Parathyroid adenoma (tissue), 2 donors: Measurements from ENCODE around the gene KANSL1.

Experiments
- H2AFZ ChIP-seq: fragments of 300-600 bp; sonication (generic); one replicate; pipeline ENCODE4 v1.7.0; 2017; ENCODE audit warnings: antibody characterized with exemption, mild to moderate bottlenecking
- H3K27ac ChIP-seq: fragments of 300-600 bp; sonication (generic); one replicate; pipeline ENCODE4 v1.7.0; 2017
- H3K27me3 ChIP-seq: fragments of 300-600 bp; sonication (generic); one replicate; pipeline ENCODE4 v1.7.0; 2017; ENCODE audit warnings: low read length; ENCODE audit not compliant: control insufficient read depth, insufficient read depth
- H3K36me3 ChIP-seq: fragments of 300-600 bp; sonication (generic); one replicate; pipeline ENCODE4 v1.7.0; 2017; ENCODE audit warnings: low read length; ENCODE audit not compliant: control insufficient read depth, insufficient read depth
- H3K4me1 ChIP-seq: fragments of 300-600 bp; sonication (generic); one replicate; pipeline ENCODE4 v1.7.0; 2017; ENCODE audit warnings: control low read depth
- H3K4me2 ChIP-seq: fragments of 300-600 bp; sonication (generic); one replicate; pipeline ENCODE4 v1.7.0; 2017; ENCODE audit warnings: low read length
- H3K4me3 ChIP-seq: fragments of 300-600 bp; sonication (generic); one replicate; pipeline ENCODE4 v1.7.0; 2017; ENCODE audit warnings: low read depth, low read length
- H3K79me2 ChIP-seq: fragments of 300-600 bp; sonication (generic); one replicate; pipeline ENCODE4 v1.7.0; 2017; ENCODE audit warnings: control low read depth
- H3K9ac ChIP-seq: fragments of 300-600 bp; sonication (generic); one replicate; pipeline ENCODE4 v1.7.0; 2017; ENCODE audit warnings: mild to moderate bottlenecking
- H3K9me3 ChIP-seq: fragments of 300-600 bp; sonication (generic); one replicate; pipeline ENCODE4 v1.7.0; 2017; ENCODE audit warnings: low read length; ENCODE audit not compliant: control insufficient read depth
- CTCF ChIP-seq: fragments of 300-600 bp; sonication (generic); IDR thresholded peaks from one replicate; pipeline ENCODE4 v1.7.0; 2017; ENCODE audit warnings: antibody characterized with exemption, mild to moderate bottlenecking
- donor health status: primary hyperparathyroidism.

Gene KANSL1

DNA sequence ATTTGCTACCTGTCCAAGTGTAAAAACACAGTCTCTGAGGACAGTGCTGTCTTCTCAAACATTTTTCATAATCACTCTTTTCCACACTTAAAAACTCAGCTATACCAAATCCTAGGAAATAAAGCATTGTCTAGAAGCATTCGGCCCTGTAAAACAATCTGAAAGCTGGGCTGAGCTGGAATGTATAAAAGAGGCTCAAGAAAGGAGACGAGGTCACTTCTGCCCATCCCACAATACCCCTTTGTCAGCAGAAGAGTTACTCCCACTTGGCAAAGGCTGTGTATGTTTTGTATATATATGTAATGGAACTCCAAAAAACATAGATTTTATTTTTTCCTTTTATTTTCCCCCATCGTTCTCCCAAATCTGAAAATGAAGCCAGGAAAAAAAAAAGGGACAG, 150.3 kb downstream of the KANSL1 start:
- Histone ChIP-seq H3K4me2 (no peak overlapping the region), H3K79me2 (peaks cover 9% of the 10 kb centered on the region), H3K9ac (no peak overlapping the region), H3K27ac (no peak overlapping the region), H3K4me3 (no peak overlapping the region), H3K36me3 (no peaks in the 10 kb centered on the region), H2AFZ (no peak overlapping the region), H3K27me3 (no peaks in the 10 kb centered on the region), H3K4me1 (peaks cover 8% of the 10 kb centered on the region), H3K9me3 (no peaks in the 10 kb centered on the region)
- TF ChIP-seq CTCF: no peak

DNA sequence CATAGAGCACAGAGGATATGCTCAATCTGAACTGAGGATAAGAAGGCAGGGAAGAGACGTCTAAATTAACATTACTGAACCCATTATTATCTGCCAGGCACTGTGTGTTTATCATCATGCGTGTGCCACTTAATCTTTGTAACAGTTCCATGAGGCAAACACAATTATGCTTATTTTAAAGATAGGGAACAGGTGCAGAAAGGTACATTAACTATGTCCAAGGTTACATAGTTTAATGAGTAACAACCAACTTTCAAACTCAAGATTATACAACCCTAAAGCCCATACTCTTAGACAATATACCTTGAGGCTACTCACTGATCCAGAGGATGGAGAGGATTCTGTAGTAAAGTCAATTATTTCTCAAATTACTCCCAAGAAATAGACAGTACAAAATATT, 151.0 kb downstream of the KANSL1 start:
- Histone ChIP-seq H3K36me3 (no peaks in the 10 kb centered on the region), H3K4me1 (peaks cover 8% of the 10 kb centered on the region), H3K27ac (no peak overlapping the region)

GRCh38 chr17:46039592-46040186, 153.5 kb downstream of the KANSL1 start:
- H3K79me2 ChIP-seq: peaks cover 5% of the 10 kb centered on the region
- no peak overlapping the region for H3K4me2 ChIP-seq
- H2AFZ ChIP-seq: no peak overlapping the region
- no peak overlapping the region for H3K27ac ChIP-seq
- TF ChIP-seq CTCF: no peak
- H3K36me3 ChIP-seq: no peaks in the 10 kb centered on the region
- H3K9ac ChIP-seq: no peak overlapping the region
- H3K4me3 ChIP-seq: no peak overlapping the region
- H3K27me3 ChIP-seq: no peaks in the 10 kb centered on the region
- H3K9me3 ChIP-seq: no peaks in the 10 kb centered on the region
- H3K4me1 ChIP-seq: peaks cover 8% of the 10 kb centered on the region

More for the DNA sequence above, 151.0 kb downstream of the KANSL1 start:
- no peak for TF ChIP-seq CTCF
- no peak overlapping the region for H3K4me3 ChIP-seq
- H2AFZ ChIP-seq: no peak overlapping the region
- H3K79me2 ChIP-seq: peaks cover 9% of the 10 kb centered on the region
- no peak overlapping the region for H3K9ac ChIP-seq
- no peak overlapping the region for H3K4me2 ChIP-seq
- H3K27me3 ChIP-seq: no peaks in the 10 kb centered on the region
- no peaks in the 10 kb centered on the region for H3K9me3 ChIP-seq

DNA sequence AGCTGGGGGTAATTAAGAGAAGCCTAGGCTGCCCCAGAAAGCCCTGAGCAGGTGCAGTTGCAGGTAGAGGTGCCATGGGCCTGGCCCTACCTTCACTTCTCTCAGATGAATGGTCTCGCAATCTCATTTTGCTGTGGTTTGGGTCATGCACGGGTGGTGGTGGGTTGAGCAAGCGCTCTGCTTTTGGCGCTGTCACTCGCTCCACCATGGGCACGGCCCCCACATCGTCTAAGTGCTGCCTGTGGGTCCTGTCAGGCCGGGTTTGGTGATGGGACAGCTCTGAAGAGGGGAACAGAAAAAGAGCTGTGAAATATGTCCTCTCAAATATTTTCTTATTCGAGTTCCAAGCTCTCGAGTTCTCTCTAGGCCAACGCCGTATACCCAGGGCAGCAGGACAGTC, 154.3 kb downstream of the KANSL1 start:
- no peak overlapping the region for H3K4me2 ChIP-seq
- H3K36me3 ChIP-seq: no peaks in the 10 kb centered on the region
- no peak overlapping the region for H3K9ac ChIP-seq
- TF ChIP-seq CTCF: no peak
- H3K27ac ChIP-seq: no peak overlapping the region
- H3K4me3 ChIP-seq: no peak overlapping the region
- H3K4me1 ChIP-seq: peaks cover 6% of the 10 kb centered on the region
- H3K79me2 ChIP-seq: peaks cover 5% of the 10 kb centered on the region
- H3K9me3 ChIP-seq: no peaks in the 10 kb centered on the region
- no peak overlapping the region for H2AFZ ChIP-seq
- no peaks in the 10 kb centered on the region for H3K27me3 ChIP-seq

DNA sequence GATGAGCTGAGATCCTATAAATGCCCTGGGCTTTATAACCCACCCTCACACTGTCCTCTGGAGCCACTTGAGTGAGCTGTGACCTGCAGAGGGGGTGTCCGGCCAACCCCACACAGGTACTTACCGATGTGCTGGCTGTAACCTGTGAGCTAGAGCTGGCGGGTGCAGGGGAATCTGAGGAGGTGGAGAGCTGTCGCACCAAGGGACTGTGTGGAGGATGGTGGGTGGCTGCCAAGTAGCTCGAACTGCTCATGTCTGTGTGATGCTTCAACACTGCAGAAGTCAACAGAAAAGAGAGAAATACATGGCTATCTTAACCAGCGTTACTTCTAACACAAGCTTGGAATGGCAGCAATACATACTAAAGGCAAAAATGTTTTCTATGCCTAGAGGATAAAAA, 154.8 kb downstream of the KANSL1 start:
- Histone ChIP-seq H3K4me2 (no peak overlapping the region), H3K27me3 (no peaks in the 10 kb centered on the region), H3K9me3 (no peaks in the 10 kb centered on the region), H3K4me1 (peaks cover under 1% of the 10 kb centered on the region), H2AFZ (no peak overlapping the region), H3K79me2 (peaks cover 3% of the 10 kb centered on the region), H3K4me3 (no peak overlapping the region), H3K36me3 (no peaks in the 10 kb centered on the region), H3K27ac (no peak overlapping the region), H3K9ac (no peak overlapping the region)
- TF ChIP-seq CTCF: no peak
